Activated CD8-positive, alpha-beta T cell treated with anti-CD3 and anti-CD28 coated beads for 36 hours (primary cell): ENCODE results near the gene TBC1D14. TPM values are rescaled to one million over a fixed set of nuclear protein-coding genes. Genes with fewer than 3 reads are reported as not detected.
"Not testable (repeated sequence)": the region's sequence is repeated elsewhere in the genome, so short reads cannot be mapped to it uniquely, and the experiment has no call there.

Experiments
- ATAC-seq: fragments of 200-7000 bp; cut with Tn5 transposase; one replicate; pipeline ENCODE4 v1.10.0; 2021; ENCODE audit warnings: mild to moderate bottlenecking, moderate library complexity
- CTCF ChIA-PET: fragments of 350-600 bp; sonication (Branson Sonifier 250); formaldehyde crosslinking; loops from one replicate; lab custom pipeline; 2021; ENCODE audit warnings: antibody characterized with exemption; lab: Charles Lee
- POLR2A ChIA-PET: fragments of 350-600 bp; sonication (Branson Sonifier 250); formaldehyde crosslinking; loops from one replicate; lab custom pipeline; 2021; ENCODE audit warnings: antibody characterized with exemption; lab: Charles Lee
- DNase-seq: peaks from one replicate; pipeline ENCODE4 v3.0.0-alpha.2; 2020
- H3K27ac Mint-ChIP-seq: one replicate; pipeline ENCODE4 v1.8.0; 2021; ENCODE audit warnings: mild to moderate bottlenecking, mixed read lengths
- H3K27me3 Mint-ChIP-seq: one replicate; pipeline ENCODE4 v1.8.0; 2021; ENCODE audit warnings: mixed read lengths
- H3K36me3 Mint-ChIP-seq: one replicate; pipeline ENCODE4 v1.8.0; 2021; ENCODE audit warnings: low read depth, mixed read lengths
- H3K4me1 Mint-ChIP-seq: one replicate; pipeline ENCODE4 v1.8.0; 2021; ENCODE audit warnings: low read depth, mixed read lengths
- H3K4me3 Mint-ChIP-seq: one replicate; pipeline ENCODE4 v1.8.0; 2021; ENCODE audit warnings: mild to moderate bottlenecking, moderate library complexity, mixed read lengths
- H3K9me3 Mint-ChIP-seq: one replicate; pipeline ENCODE4 v1.8.0; 2021; ENCODE audit warnings: mixed read lengths
- intact Hi-C: fragments of 100-400 bp; cut with micrococcal nuclease; formaldehyde crosslinking; loops from one replicate; pipeline ENCODE4 v1.10.0; 2022
- total RNA-seq, 2 experiments: library from RNA; stranded (reverse); gene quantifications; one replicate each; pipeline ENCODE4 v1.2.3, GENCODE V29; 2021
- TF ChIP-seq, protein P1 (sequence below): fragments of 200-600 bp; IDR thresholded peaks from one replicate; pipeline ENCODE4 v1.8.0; 2022; ENCODE audit warnings: antibody characterized with exemption, mild to moderate bottlenecking

Gene TBC1D14
- total RNA-seq, 2 experiments from 2014 or later: 34.7 to 36.3 TPM

DNA sequence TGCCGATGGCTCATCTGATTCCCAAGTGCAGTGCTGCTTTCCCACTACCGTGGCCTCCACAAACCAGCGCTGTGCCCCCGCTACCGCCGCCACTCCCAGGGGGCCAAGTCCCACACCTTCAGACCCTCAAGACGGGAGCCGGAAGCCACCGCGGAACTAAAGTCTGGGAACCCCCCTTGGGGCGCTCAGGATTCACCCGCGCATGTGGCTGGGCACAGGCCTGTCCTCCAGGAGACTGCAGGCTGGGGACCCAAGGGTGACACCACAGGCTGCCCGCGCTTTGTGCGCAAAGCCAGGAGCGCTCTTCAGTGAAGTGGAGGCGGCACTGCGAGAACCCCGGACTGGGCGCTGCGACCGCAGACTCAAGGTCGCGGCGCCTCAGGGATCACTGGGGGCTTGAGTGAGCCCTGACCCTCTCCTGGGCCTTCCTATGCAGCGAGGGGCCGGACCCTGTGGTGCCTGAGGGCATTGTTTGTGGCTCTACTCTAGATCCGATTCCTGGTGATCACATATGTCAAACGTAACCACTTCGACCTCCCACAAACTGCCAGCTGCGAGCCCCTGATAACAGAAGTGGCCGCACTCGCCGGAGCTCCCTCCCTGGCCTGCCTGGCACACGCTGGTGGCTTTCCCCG lies 20.4 kb upstream of the TBC1D14 start:
- ATAC-seq: no peak
- Mint-ChIP-seq H3K4me1 (peaks cover 23% of the 10 kb centered on the region), H3K4me3 (no peak overlapping the region), H3K27ac (no peak overlapping the region), H3K27me3 (no peaks in the 10 kb centered on the region), H3K36me3 (peaks cover 10% of the 10 kb centered on the region), H3K9me3 (peaks cover 12% of the 10 kb centered on the region)
- CTCF ChIA-PET: no interaction called here
- TF ChIP-seq, protein P1, sequence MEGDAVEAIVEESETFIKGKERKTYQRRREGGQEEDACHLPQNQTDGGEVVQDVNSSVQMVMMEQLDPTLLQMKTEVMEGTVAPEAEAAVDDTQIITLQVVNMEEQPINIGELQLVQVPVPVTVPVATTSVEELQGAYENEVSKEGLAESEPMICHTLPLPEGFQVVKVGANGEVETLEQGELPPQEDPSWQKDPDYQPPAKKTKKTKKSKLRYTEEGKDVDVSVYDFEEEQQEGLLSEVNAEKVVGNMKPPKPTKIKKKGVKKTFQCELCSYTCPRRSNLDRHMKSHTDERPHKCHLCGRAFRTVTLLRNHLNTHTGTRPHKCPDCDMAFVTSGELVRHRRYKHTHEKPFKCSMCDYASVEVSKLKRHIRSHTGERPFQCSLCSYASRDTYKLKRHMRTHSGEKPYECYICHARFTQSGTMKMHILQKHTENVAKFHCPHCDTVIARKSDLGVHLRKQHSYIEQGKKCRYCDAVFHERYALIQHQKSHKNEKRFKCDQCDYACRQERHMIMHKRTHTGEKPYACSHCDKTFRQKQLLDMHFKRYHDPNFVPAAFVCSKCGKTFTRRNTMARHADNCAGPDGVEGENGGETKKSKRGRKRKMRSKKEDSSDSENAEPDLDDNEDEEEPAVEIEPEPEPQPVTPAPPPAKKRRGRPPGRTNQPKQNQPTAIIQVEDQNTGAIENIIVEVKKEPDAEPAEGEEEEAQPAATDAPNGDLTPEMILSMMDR: no peak
- POLR2A ChIA-PET: no interaction called here
- intact Hi-C loops: no loop called here
- DNase-seq: no peak

DNA sequence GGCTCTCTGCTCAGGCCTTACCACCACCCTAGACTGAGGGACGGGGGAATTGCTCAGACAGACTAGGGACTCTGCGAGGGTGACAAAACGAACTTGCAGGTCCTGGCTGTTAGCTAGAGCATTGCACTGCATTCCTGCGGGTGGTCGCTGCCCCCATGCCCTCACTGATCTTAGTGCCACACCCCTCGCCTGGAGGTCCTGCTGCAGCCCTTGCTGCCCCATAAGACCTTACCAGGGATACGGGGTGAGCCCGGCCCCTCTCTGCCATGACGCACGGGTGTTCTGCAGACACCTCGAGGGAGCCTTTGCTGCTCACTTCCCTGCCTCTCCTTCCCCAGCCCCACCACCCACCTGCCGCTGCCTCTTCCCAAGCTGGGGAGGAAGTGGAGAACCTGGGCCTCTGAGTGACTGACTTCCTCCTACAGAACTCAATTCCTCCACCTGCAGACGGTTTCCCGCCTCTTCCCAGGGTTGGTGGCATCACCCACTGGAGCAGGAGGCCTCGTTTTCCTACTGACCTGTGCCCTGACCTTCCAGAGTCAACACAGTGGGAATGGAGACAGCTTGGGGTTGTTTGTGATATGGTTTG lies 19.8 kb upstream of the TBC1D14 start:
- TF ChIP-seq, protein P1: no peak
- ATAC-seq (no peak), DNase-seq (no peak)
- H3K9me3 Mint-ChIP-seq: peaks cover 12% of the 10 kb centered on the region
- H3K36me3 Mint-ChIP-seq: peaks cover 10% of the 10 kb centered on the region
- CTCF ChIA-PET: no interaction called here
- POLR2A ChIA-PET: no interaction called here
- intact Hi-C loops: no loop called here
- no peaks in the 10 kb centered on the region for H3K27me3 Mint-ChIP-seq
- no peak overlapping the region for H3K4me3 Mint-ChIP-seq
- H3K4me1 Mint-ChIP-seq: peaks cover 23% of the 10 kb centered on the region
- no peak overlapping the region for H3K27ac Mint-ChIP-seq

DNA sequence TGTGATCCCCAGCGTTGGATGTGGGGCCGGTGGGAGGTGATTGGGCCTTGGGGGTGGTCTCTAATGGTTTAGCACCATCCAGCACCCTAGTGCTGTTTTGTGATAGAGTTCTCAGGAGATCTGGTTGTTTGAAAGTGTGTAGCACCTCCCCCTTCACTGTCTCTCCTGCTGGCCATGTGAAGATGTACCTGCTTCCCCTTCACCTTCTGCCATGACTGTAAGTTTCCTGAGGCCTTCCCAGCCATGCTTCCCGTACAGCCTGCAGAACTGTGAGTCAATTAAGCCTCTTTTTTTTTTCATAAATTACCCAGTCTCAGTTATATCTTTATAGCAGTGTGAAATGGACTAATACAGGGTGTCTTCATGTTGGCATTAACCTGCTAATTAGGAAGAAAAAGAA lies 19.3 kb upstream of the TBC1D14 start:
- ATAC-seq: no peak
- Mint-ChIP-seq H3K27ac (no peak overlapping the region), H3K27me3 (no peaks in the 10 kb centered on the region), H3K36me3 (peaks cover 10% of the 10 kb centered on the region), H3K4me1 (peaks cover 23% of the 10 kb centered on the region), H3K9me3 (peaks cover 12% of the 10 kb centered on the region), H3K4me3 (no peak overlapping the region)
- POLR2A ChIA-PET: no interaction called here
- DNase-seq: no peak
- TF ChIP-seq, protein P1: no peak
- CTCF ChIA-PET: no interaction called here
- intact Hi-C loops: no loop called here

DNA sequence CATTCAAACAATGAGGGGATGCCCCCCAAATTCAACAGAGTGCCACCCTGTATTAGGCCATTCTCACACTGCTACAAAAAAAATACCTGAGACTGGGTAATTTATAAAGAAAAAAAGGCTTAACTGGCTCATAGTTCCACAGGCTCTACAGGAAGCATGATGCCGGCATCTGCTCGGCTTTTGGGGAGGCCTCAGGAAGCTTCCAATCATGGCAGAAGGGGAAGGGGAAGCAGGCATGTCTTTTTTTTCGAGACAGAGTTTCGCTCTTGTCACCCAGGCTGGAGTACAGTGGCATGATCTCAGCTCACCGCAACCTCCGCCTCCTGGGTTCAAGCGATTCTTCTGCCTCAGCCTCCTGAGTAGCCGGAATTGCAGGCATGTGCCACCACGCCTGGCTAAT lies 18.7 kb upstream of the TBC1D14 start:
- ATAC-seq, H3K27ac Mint-ChIP-seq, H3K36me3 Mint-ChIP-seq, H3K27me3 Mint-ChIP-seq, POLR2A ChIA-PET, intact Hi-C loops, H3K4me3 Mint-ChIP-seq, DNase-seq: not testable (repeated sequence)
- Mint-ChIP-seq H3K4me1 (peaks cover 23% of the 10 kb centered on the region), H3K9me3 (peaks cover 12% of the 10 kb centered on the region)
- CTCF ChIA-PET: interaction anchor here (2.3 kb wide), 1 partner anchor 171 kb away, joined by 14 read pairs; no protein-coding TSS in a partner anchor

DNA sequence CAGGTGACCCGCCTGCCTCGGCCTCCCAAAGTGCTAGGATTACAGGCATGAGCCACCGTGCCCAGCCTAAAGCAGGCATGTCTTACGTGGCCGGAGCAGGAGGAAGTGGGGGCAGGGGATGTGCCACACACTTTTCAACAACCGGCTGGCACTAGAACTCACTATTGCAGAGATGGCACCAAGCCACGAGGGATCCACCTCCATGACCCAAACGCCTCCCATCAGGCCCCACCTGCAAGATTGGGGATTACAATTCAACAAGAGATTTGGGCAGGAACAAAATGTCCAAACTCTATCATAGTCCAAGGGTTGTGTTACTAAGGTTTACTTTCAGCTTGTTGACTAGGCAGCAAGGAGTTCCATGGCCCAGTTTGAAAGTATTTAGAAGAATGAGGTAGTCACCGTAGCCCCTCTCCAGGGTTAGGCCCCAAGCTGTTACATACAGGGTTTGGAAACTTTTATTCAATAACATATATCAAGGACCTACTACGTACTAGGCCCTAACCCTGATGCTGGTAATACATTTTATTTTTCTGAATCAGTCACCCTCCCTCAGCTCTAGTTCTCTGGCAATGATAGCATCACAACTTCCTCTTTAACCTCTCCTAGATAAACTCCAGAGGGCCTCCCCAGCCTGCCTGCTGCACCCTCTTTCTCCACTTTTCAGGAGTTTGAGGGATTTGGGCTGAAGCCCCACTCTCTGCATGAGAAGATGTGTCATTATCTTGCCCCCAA lies 18.0 kb upstream of the TBC1D14 start:
- peak overlapping the region; percentile 71 for H3K27ac Mint-ChIP-seq

More for the DNA sequence above, 18.0 kb upstream of the TBC1D14 start:
- intact Hi-C loops: no loop called here
- ChIA-PET POLR2A (interaction anchor here (0.9 kb wide), 1 partner anchor 176 kb away, joined by 3 read pairs; the partner anchor contains the start of gene GRPEL1), CTCF (interaction anchor here (2.2 to 2.3 kb wide), 2 partner anchors 18 to 172 kb away, joined by 10 to 14 read pairs; no protein-coding TSS in a partner anchor)
- TF ChIP-seq, protein P1: no peak
- DNase-seq (no peak), ATAC-seq (peak; percentile 44)
- Mint-ChIP-seq H3K4me1 (peaks cover 23% of the 10 kb centered on the region), H3K36me3 (peaks cover 10% of the 10 kb centered on the region), H3K9me3 (peaks cover 12% of the 10 kb centered on the region), H3K4me3 (no peak overlapping the region), H3K27me3 (no peaks in the 10 kb centered on the region)
